Coronary artery (tissue), 2 donors: ENCODE data around the gene NEUROD6.

Experiments used
- DNase-seq: peaks from one replicate; pipeline ENCODE4 v3.0.0-alpha.2; 2017; ENCODE audit warnings: low spot score
- H3K27ac ChIP-seq, 2 donors: fragments of 200-600 bp; sonication (generic); one replicate each; pipeline ENCODE4 v1.5.1; 2016 to 2019
- H3K4me3 ChIP-seq: fragments of 200-600 bp; sonication (generic); 2 replicates; pipeline ENCODE4 v1.5.1; 2016; ENCODE audit warnings: mild to moderate bottlenecking, moderate library complexity
- TF ChIP-seq, protein P1 (sequence below): fragments of 200-600 bp; sonication (generic); IDR thresholded peaks from one replicate; pipeline ENCODE4 v1.5.1; 2019; ENCODE audit warnings: antibody characterized with exemption

Gene NEUROD6

GRCh38 chr7:31335884-31336201 is 4.7 kb downstream of the NEUROD6 start:
- no peak overlapping the region for H3K27ac ChIP-seq
- no peak for DNase-seq
- TF ChIP-seq, protein P1, sequence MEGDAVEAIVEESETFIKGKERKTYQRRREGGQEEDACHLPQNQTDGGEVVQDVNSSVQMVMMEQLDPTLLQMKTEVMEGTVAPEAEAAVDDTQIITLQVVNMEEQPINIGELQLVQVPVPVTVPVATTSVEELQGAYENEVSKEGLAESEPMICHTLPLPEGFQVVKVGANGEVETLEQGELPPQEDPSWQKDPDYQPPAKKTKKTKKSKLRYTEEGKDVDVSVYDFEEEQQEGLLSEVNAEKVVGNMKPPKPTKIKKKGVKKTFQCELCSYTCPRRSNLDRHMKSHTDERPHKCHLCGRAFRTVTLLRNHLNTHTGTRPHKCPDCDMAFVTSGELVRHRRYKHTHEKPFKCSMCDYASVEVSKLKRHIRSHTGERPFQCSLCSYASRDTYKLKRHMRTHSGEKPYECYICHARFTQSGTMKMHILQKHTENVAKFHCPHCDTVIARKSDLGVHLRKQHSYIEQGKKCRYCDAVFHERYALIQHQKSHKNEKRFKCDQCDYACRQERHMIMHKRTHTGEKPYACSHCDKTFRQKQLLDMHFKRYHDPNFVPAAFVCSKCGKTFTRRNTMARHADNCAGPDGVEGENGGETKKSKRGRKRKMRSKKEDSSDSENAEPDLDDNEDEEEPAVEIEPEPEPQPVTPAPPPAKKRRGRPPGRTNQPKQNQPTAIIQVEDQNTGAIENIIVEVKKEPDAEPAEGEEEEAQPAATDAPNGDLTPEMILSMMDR = no peak
- H3K4me3 ChIP-seq = peak overlapping the region; percentile 48

GRCh38 chr7:31335161-31335856 is 5.2 kb downstream of the NEUROD6 start:
- no peak for DNase-seq
- TF ChIP-seq, protein P1 = no peak
- H3K4me3 ChIP-seq = no peak overlapping the region
- no peak overlapping the region for H3K27ac ChIP-seq

DNA sequence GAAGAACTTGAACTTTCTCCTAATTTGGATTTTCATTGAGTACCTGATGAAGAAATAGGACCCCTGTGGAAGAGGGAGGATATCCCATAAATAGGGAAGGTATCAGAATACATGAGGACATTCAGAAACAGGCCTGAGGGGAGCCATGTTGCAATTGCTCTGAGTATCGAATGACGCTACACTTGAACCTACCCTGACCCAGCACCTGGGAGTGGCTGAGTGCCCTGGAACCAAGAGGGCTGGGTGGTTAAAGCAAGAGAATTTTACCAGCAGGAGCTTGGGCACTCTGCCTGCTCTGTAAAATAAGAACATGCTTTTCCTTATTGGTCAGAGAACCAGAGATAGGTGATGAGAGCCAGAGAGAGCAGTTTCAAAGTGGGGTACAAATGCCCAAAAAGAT is 7.2 kb downstream of the NEUROD6 start:
- DNase-seq = no peak
- H3K27ac ChIP-seq = no peak overlapping the region
- TF ChIP-seq, protein P1 = no peak

GRCh38 chr7:31327071-31327470 is 13.5 kb downstream of the NEUROD6 start:
- Histone ChIP-seq H3K4me3 (no peak overlapping the region), H3K27ac (no peak overlapping the region)
- no peak for DNase-seq
- TF ChIP-seq, protein P1 = no peak

More for the DNA sequence above, 7.2 kb downstream of the NEUROD6 start:
- H3K4me3 ChIP-seq = no peak overlapping the region

DNA sequence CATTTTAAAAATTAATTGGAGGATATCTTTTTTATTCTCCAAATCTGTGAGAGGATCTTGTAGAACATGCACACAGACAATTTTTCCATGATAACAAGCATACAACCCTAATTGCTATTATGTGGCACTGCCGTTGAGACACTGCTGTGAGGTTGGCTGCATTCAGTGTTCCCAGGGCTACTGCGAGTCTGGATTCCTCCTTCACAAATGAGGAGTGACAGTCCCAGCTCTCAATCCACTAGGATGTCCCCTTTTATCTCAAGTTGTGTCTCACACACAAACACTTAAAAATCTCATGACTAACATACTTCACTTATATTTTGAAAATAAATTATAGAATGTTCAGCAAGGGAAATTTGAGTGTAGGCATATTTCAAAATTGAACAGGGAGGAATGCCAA is 14.1 kb downstream of the NEUROD6 start:
- Histone ChIP-seq H3K27ac (no peak overlapping the region), H3K4me3 (no peak overlapping the region)
- no peak for DNase-seq
- TF ChIP-seq, protein P1 = no peak

- TF ChIP-seq, protein P1 = no peak
- DNase-seq = no peak
- H3K27ac ChIP-seq = no peak overlapping the region
- H3K4me3 ChIP-seq = no peak overlapping the region
These were observed 17.4 kb downstream of the NEUROD6 start for GRCh38 chr7:31323101-31323500.

DNA sequence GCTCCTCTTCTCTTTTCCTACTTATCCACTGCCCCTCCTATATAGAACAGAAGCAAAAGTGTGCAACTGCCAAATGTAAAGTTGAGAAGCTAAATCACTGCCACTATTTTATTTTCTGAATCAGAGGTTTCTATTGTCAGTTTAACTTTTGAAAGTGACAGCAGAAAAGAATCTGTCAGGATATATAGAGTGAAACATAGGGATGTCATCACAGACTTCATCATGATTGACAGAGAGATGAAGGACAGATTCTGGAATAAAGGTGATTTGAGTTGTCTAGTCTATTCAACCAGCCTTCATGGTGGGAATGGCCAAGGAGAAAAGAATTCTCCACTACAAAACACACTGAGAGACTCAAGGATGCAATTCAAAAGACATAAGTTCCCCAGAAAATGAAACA is 19.9 kb downstream of the NEUROD6 start:
- TF ChIP-seq, protein P1 = no peak
- Histone ChIP-seq H3K27ac (no peak overlapping the region), H3K4me3 (no peak overlapping the region)
- DNase-seq = no peak
